Activated T-helper 2 cell treated with anti-CD3 and anti-CD28 coated beads, Interferon-gamma antibody, Interleukin-2, Interleukin-4, amounts not matched to agents 10 μg/mL and 5 μg/mL and 100 μg/mL, durations not matched to agents 14 hours and 24 hours and 36 hours (primary cell): ENCODE measurements around the gene YAP1. TPM values are rescaled to one million over a fixed set of nuclear protein-coding genes. Genes with fewer than 3 reads are reported as not detected.

Experiments
- DNase-seq: peaks from one replicate; pipeline ENCODE4 v3.0.0; 2021; ENCODE audit warnings: low spot score
- H3K27ac Mint-ChIP-seq: one replicate; pipeline ENCODE4 v1.8.0; 2021; ENCODE audit warnings: mixed read lengths
- H3K27me3 Mint-ChIP-seq: one replicate; pipeline ENCODE4 v1.8.0; 2021; ENCODE audit warnings: low read depth, mixed read lengths
- H3K36me3 Mint-ChIP-seq: one replicate; pipeline ENCODE4 v1.8.0; 2021; ENCODE audit warnings: low read depth, mixed read lengths
- H3K4me1 Mint-ChIP-seq: one replicate; pipeline ENCODE4 v1.8.0; 2021; ENCODE audit warnings: low read depth, mixed read lengths
- H3K4me3 Mint-ChIP-seq: one replicate; pipeline ENCODE4 v1.8.0; 2021; ENCODE audit warnings: low read depth, mild to moderate bottlenecking, moderate library complexity, mixed read lengths
- H3K9me3 Mint-ChIP-seq: one replicate; pipeline ENCODE4 v1.8.0; 2021; ENCODE audit warnings: mixed read lengths
- intact Hi-C: fragments of 100-400 bp; cut with micrococcal nuclease; formaldehyde crosslinking; loops from one replicate; pipeline ENCODE4 v1.15.1; 2023
- total RNA-seq: library from RNA; stranded (reverse); gene quantifications from 2 replicates; pipeline ENCODE4 v1.2.3, GENCODE V29; 2022

The YAP1 gene
- total RNA-seq, 1 donor from 2014 or later = not detected

GRCh38 chr11:102226702-102227490 is 116.6 kb downstream of the YAP1 start:
- intact Hi-C loops = no loop called here
- DNase-seq = no peak
- peaks cover 20% of the 10 kb centered on the region for H3K27me3 Mint-ChIP-seq
- H3K4me3 Mint-ChIP-seq = no peak overlapping the region
- no peaks in the 10 kb centered on the region for H3K36me3 Mint-ChIP-seq
- H3K27ac Mint-ChIP-seq = no peak overlapping the region
- no peaks in the 10 kb centered on the region for H3K9me3 Mint-ChIP-seq
- no peaks in the 10 kb centered on the region for H3K4me1 Mint-ChIP-seq

GRCh38 chr11:102229510-102230123 is 119.4 kb downstream of the YAP1 start:
- no peak overlapping the region for H3K4me3 Mint-ChIP-seq
- no peak overlapping the region for H3K27ac Mint-ChIP-seq
- no peaks in the 10 kb centered on the region for H3K4me1 Mint-ChIP-seq
- H3K36me3 Mint-ChIP-seq = no peaks in the 10 kb centered on the region
- intact Hi-C loops = no loop called here
- no peaks in the 10 kb centered on the region for H3K9me3 Mint-ChIP-seq
- H3K27me3 Mint-ChIP-seq = peaks cover 26% of the 10 kb centered on the region
- no peak for DNase-seq

GRCh38 chr11:102230186-102230585 is 119.9 kb downstream of the YAP1 start:
- H3K9me3 Mint-ChIP-seq = no peaks in the 10 kb centered on the region
- H3K36me3 Mint-ChIP-seq = no peaks in the 10 kb centered on the region
- DNase-seq = no peak
- no peaks in the 10 kb centered on the region for H3K4me1 Mint-ChIP-seq
- H3K27me3 Mint-ChIP-seq = peaks cover 27% of the 10 kb centered on the region
- no peak overlapping the region for H3K27ac Mint-ChIP-seq
- H3K4me3 Mint-ChIP-seq = no peak overlapping the region
- intact Hi-C loops = no loop called here

- no peak for DNase-seq
- Mint-ChIP-seq H3K4me3 (no peak overlapping the region), H3K9me3 (no peaks in the 10 kb centered on the region), H3K27me3 (peaks cover 29% of the 10 kb centered on the region), H3K27ac (no peak overlapping the region), H3K4me1 (no peaks in the 10 kb centered on the region), H3K36me3 (no peaks in the 10 kb centered on the region)
- intact Hi-C loops = no loop called here
Observed at GRCh38 chr11:102230911-102231310, 120.7 kb downstream of the YAP1 start.

GRCh38 chr11:102234779-102235439 is 124.7 kb downstream of the YAP1 start:
- Mint-ChIP-seq H3K4me1 (no peaks in the 10 kb centered on the region), H3K4me3 (no peak overlapping the region), H3K27ac (no peak overlapping the region), H3K36me3 (no peaks in the 10 kb centered on the region), H3K9me3 (no peaks in the 10 kb centered on the region), H3K27me3 (peaks cover 25% of the 10 kb centered on the region)
- intact Hi-C loops = no loop called here
- DNase-seq = no peak

GRCh38 chr11:102237096-102237735 is 127.0 kb downstream of the YAP1 start:
- no peaks in the 10 kb centered on the region for H3K36me3 Mint-ChIP-seq
- no peaks in the 10 kb centered on the region for H3K4me1 Mint-ChIP-seq
- no peak for DNase-seq
- no peak overlapping the region for H3K27ac Mint-ChIP-seq
- peaks cover 13% of the 10 kb centered on the region for H3K27me3 Mint-ChIP-seq
- H3K9me3 Mint-ChIP-seq = no peaks in the 10 kb centered on the region
- intact Hi-C loops = no loop called here
- H3K4me3 Mint-ChIP-seq = no peak overlapping the region

GRCh38 chr11:102238391-102238821 is 128.2 kb downstream of the YAP1 start:
- Mint-ChIP-seq H3K36me3 (no peaks in the 10 kb centered on the region), H3K9me3 (no peaks in the 10 kb centered on the region), H3K4me1 (no peaks in the 10 kb centered on the region), H3K27ac (no peak overlapping the region), H3K27me3 (peaks cover 10% of the 10 kb centered on the region), H3K4me3 (no peak overlapping the region)
- DNase-seq = no peak
- intact Hi-C loops = no loop called here

- Mint-ChIP-seq H3K27me3 (peaks cover 9% of the 10 kb centered on the region), H3K4me1 (no peaks in the 10 kb centered on the region), H3K4me3 (no peak overlapping the region), H3K9me3 (no peaks in the 10 kb centered on the region), H3K27ac (no peak overlapping the region), H3K36me3 (no peaks in the 10 kb centered on the region)
- DNase-seq = no peak
- intact Hi-C loops = no loop called here
Observed at GRCh38 chr11:102239448-102239847, 129.2 kb downstream of the YAP1 start.

GRCh38 chr11:102239911-102240310 is 129.7 kb downstream of the YAP1 start:
- DNase-seq = no peak
- no peak overlapping the region for H3K27ac Mint-ChIP-seq
- no peaks in the 10 kb centered on the region for H3K9me3 Mint-ChIP-seq
- H3K4me1 Mint-ChIP-seq = no peaks in the 10 kb centered on the region
- H3K27me3 Mint-ChIP-seq = peaks cover 7% of the 10 kb centered on the region
- intact Hi-C loops = no loop called here
- H3K4me3 Mint-ChIP-seq = no peak overlapping the region
- no peaks in the 10 kb centered on the region for H3K36me3 Mint-ChIP-seq

- no peak overlapping the region for H3K4me3 Mint-ChIP-seq
- H3K36me3 Mint-ChIP-seq = no peaks in the 10 kb centered on the region
- H3K9me3 Mint-ChIP-seq = no peaks in the 10 kb centered on the region
- peaks cover 7% of the 10 kb centered on the region for H3K27me3 Mint-ChIP-seq
- H3K4me1 Mint-ChIP-seq = no peaks in the 10 kb centered on the region
- no peak for DNase-seq
- no peak overlapping the region for H3K27ac Mint-ChIP-seq
- intact Hi-C loops = no loop called here
Observed at GRCh38 chr11:102240502-102240901, 130.3 kb downstream of the YAP1 start.

GRCh38 chr11:102241026-102241425 is 130.8 kb downstream of the YAP1 start:
- Mint-ChIP-seq H3K27me3 (peaks cover 5% of the 10 kb centered on the region), H3K4me3 (no peak overlapping the region), H3K27ac (no peak overlapping the region), H3K36me3 (no peaks in the 10 kb centered on the region), H3K4me1 (no peaks in the 10 kb centered on the region), H3K9me3 (no peaks in the 10 kb centered on the region)
- no peak for DNase-seq
- intact Hi-C loops = no loop called here

- no peaks in the 10 kb centered on the region for H3K36me3 Mint-ChIP-seq
- intact Hi-C loops = no loop called here
- no peak overlapping the region for H3K27ac Mint-ChIP-seq
- no peaks in the 10 kb centered on the region for H3K4me1 Mint-ChIP-seq
- DNase-seq = no peak
- H3K4me3 Mint-ChIP-seq = no peak overlapping the region
- no peaks in the 10 kb centered on the region for H3K9me3 Mint-ChIP-seq
- H3K27me3 Mint-ChIP-seq = peaks cover 4% of the 10 kb centered on the region
Observed at GRCh38 chr11:102243399-102243884, 133.2 kb downstream of the YAP1 start.
